ENCODE measurements around the gene MRGPRG. TPM values are rescaled to one million over a fixed set of nuclear protein-coding genes. Genes with fewer than 3 reads are reported as not detected.

The MRGPRG gene
- total RNA-seq, 1 experiment from 2014 or later = not detected

DNA sequence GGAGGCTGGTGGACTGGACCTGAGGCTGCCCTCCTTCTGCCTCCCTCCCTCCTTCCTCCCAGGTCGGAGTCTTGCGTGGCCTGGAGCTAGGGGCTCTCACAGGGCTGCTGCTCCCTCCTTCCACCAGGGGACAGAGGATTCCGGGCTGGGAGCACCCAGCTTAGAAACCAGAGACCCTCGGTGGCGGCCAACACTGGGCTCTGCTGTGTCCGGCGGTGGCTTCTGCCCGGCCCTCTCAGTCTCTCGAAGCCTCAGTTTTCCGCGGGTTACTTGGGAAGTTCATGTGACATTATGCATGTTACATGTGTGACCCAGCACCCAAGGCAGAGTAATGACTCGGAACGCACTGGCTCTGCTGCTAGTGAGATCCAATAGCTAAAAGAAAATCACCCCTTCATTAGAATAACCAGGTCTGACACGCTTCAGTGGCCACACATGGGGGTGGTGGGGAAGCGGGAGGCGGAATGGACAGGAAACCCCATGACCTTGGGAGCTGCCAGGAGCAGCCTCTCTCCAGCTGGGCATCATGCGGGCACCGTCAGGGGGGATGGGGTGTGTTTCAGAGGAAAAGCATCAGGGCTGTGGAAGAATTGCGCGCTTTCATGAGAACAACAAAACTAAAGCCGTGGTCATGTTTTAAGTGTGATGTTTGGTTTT is 5.9 kb upstream of the MRGPRG start:
- TF ChIP-seq SMAD4 (CRISPR knock-in tag; IDR thresholded peaks at IDR 0.05) (no peak), ETV6 (CRISPR knock-in tag; IDR thresholded peaks at IDR 0.05) (no peak), JUN (CRISPR knock-in tag; IDR thresholded peaks at IDR 0.05) (no peak), FOXP1 (CRISPR knock-in tag; IDR thresholded peaks at IDR 0.05; ENCODE audit: borderline replicate concordance) (no peak)
- TF ChIP-seq, protein P1, sequence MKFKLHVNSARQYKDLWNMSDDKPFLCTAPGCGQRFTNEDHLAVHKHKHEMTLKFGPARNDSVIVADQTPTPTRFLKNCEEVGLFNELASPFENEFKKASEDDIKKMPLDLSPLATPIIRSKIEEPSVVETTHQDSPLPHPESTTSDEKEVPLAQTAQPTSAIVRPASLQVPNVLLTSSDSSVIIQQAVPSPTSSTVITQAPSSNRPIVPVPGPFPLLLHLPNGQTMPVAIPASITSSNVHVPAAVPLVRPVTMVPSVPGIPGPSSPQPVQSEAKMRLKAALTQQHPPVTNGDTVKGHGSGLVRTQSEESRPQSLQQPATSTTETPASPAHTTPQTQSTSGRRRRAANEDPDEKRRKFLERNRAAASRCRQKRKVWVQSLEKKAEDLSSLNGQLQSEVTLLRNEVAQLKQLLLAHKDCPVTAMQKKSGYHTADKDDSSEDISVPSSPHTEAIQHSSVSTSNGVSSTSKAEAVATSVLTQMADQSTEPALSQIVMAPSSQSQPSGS (CRISPR knock-in tag; IDR thresholded peaks at IDR 0.05; ENCODE audit: borderline replicate concordance, low read depth) = no peak
- TF ChIP-seq, protein P2, sequence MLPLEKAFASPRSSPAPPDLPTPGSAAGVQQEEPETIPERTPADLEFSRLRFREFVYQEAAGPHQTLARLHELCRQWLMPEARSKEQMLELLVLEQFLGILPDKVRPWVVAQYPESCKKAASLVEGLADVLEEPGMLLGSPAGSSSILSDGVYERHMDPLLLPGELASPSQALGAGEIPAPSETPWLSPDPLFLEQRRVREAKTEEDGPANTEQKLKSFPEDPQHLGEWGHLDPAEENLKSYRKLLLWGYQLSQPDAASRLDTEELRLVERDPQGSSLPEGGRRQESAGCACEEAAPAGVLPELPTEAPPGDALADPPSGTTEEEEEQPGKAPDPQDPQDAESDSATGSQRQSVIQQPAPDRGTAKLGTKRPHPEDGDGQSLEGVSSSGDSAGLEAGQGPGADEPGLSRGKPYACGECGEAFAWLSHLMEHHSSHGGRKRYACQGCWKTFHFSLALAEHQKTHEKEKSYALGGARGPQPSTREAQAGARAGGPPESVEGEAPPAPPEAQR (CRISPR knock-in tag; IDR thresholded peaks at IDR 0.05) = no peak
- TF ChIP-seq, protein P3, sequence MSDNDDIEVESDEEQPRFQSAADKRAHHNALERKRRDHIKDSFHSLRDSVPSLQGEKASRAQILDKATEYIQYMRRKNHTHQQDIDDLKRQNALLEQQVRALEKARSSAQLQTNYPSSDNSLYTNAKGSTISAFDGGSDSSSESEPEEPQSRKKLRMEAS (CRISPR knock-in tag; IDR thresholded peaks at IDR 0.05) = no peak
- DNase-seq (ENCODE audit: low spot score) (peak; percentile 28), ATAC-seq (peak; percentile 50)
- no peaks in the 10 kb centered on the region for H3K9me3 Mint-ChIP-seq
- no peaks in the 10 kb centered on the region for H3K36me3 Mint-ChIP-seq
- no peak overlapping the region for H3K4me3 Mint-ChIP-seq
- no peak overlapping the region for H3K27ac Mint-ChIP-seq
- H3K4me1 Mint-ChIP-seq = peaks cover 31% of the 10 kb centered on the region
- POLR2A ChIA-PET = interaction anchor here (1.0 kb wide), 1 partner anchor 10 kb away, joined by 3 read pairs; no protein-coding TSS in a partner anchor
- CTCF ChIA-PET = interaction anchor here (0.6 to 3.0 kb wide), 23 partner anchors 8 to 295 kb away, joined by 3 to 14 read pairs (median 4); partner anchors contain the start of genes MRGPRE and PHLDA2
- H3K27me3 Mint-ChIP-seq (ENCODE audit: low read depth) = no peaks in the 10 kb centered on the region

DNA sequence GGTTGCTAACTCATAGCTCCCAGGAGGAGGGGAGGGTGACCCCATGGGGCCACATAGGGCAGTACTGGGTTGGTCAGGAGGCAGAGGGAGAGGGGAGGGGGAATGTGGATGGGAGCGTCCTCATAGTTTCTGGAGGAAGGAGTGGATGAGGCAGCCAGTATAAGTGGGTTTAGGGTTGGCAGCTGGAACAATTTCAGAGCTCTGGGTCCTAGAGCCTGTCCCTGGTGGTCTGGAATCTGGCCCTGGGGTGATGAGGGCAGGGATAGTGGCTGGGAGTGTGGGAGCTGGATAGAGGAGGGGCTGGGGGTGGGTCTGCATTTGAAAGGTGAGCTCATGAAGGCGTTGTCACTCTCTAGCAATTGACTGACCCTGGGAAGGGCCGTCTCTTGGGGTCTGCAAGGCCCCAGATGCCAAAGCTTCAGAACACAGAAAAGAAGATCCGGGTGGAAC is 5.3 kb upstream of the MRGPRG start:
- peak; percentile 29 for ATAC-seq
- TF ChIP-seq, protein P4, sequence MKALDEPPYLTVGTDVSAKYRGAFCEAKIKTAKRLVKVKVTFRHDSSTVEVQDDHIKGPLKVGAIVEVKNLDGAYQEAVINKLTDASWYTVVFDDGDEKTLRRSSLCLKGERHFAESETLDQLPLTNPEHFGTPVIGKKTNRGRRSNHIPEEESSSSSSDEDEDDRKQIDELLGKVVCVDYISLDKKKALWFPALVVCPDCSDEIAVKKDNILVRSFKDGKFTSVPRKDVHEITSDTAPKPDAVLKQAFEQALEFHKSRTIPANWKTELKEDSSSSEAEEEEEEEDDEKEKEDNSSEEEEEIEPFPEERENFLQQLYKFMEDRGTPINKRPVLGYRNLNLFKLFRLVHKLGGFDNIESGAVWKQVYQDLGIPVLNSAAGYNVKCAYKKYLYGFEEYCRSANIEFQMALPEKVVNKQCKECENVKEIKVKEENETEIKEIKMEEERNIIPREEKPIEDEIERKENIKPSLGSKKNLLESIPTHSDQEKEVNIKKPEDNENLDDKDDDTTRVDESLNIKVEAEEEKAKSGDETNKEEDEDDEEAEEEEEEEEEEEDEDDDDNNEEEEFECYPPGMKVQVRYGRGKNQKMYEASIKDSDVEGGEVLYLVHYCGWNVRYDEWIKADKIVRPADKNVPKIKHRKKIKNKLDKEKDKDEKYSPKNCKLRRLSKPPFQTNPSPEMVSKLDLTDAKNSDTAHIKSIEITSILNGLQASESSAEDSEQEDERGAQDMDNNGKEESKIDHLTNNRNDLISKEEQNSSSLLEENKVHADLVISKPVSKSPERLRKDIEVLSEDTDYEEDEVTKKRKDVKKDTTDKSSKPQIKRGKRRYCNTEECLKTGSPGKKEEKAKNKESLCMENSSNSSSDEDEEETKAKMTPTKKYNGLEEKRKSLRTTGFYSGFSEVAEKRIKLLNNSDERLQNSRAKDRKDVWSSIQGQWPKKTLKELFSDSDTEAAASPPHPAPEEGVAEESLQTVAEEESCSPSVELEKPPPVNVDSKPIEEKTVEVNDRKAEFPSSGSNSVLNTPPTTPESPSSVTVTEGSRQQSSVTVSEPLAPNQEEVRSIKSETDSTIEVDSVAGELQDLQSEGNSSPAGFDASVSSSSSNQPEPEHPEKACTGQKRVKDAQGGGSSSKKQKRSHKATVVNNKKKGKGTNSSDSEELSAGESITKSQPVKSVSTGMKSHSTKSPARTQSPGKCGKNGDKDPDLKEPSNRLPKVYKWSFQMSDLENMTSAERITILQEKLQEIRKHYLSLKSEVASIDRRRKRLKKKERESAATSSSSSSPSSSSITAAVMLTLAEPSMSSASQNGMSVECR (CRISPR knock-in tag; IDR thresholded peaks at IDR 0.05; ENCODE audit: borderline replicate concordance) = no peak
- TF ChIP-seq, protein P5, sequence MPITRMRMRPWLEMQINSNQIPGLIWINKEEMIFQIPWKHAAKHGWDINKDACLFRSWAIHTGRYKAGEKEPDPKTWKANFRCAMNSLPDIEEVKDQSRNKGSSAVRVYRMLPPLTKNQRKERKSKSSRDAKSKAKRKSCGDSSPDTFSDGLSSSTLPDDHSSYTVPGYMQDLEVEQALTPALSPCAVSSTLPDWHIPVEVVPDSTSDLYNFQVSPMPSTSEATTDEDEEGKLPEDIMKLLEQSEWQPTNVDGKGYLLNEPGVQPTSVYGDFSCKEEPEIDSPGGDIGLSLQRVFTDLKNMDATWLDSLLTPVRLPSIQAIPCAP (CRISPR knock-in tag; IDR thresholded peaks at IDR 0.05) = no peak
- TF ChIP-seq MYBL2 (CRISPR knock-in tag; IDR thresholded peaks at IDR 0.05) = no peak
- no peak for TF ChIP-seq HMGA2 (CRISPR knock-in tag; IDR thresholded peaks at IDR 0.05)
- TF ChIP-seq NFYB (CRISPR knock-in tag; conservative IDR thresholded peaks at IDR 0.05; ENCODE audit: low read depth) = no peak
- TF ChIP-seq, protein P6, sequence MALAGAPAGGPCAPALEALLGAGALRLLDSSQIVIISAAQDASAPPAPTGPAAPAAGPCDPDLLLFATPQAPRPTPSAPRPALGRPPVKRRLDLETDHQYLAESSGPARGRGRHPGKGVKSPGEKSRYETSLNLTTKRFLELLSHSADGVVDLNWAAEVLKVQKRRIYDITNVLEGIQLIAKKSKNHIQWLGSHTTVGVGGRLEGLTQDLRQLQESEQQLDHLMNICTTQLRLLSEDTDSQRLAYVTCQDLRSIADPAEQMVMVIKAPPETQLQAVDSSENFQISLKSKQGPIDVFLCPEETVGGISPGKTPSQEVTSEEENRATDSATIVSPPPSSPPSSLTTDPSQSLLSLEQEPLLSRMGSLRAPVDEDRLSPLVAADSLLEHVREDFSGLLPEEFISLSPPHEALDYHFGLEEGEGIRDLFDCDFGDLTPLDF (CRISPR knock-in tag; IDR thresholded peaks at IDR 0.05) = no peak
- ChIA-PET POLR2A (interaction anchor here (1.0 kb wide), 1 partner anchor 9 kb away, joined by 3 read pairs; no protein-coding TSS in a partner anchor), CTCF (interaction anchor here (0.6 to 3.0 kb wide), 24 partner anchors 8 to 294 kb away, joined by 3 to 14 read pairs (median 4); partner anchors contain the start of genes MRGPRE and PHLDA2)
- Mint-ChIP-seq H3K27ac (no peak overlapping the region), H3K27me3 (ENCODE audit: low read depth) (no peaks in the 10 kb centered on the region), H3K4me3 (no peak overlapping the region), H3K9me3 (no peaks in the 10 kb centered on the region), H3K4me1 (peaks cover 32% of the 10 kb centered on the region), H3K36me3 (no peaks in the 10 kb centered on the region)
- peak; percentile 27 for DNase-seq (ENCODE audit: low spot score)
